ENCODE data around the gene BIRC7.

BIRC7 gene

GRCh38 chr20:63236116-63236837 lies 572 bp downstream of the BIRC7 start:
- TF ChIP-seq SP1 (IDR thresholded peaks at IDR 0.05) (no peak), ZNF384 (IDR thresholded peaks at IDR 0.05) (no peak), FOXM1 (IDR thresholded peaks at IDR 0.05; ENCODE audit: borderline replicate concordance) (no peak), CTBP1 (IDR thresholded peaks at IDR 0.05; ENCODE audit: borderline replicate concordance) (no peak), SUZ12 (IDR thresholded peaks at IDR 0.05) (no peak), FOXA1 (IDR thresholded peaks at IDR 0.05) (no peak), PKNOX1 (IDR thresholded peaks at IDR 0.05) (no peak), L3MBTL2 (conservative IDR thresholded peaks at IDR 0.05) (no peak), HDGF (IDR thresholded peaks at IDR 0.05; ENCODE audit: borderline replicate concordance) (no peak), TARDBP (IDR thresholded peaks at IDR 0.05) (no peak), ELF4 (IDR thresholded peaks at IDR 0.05) (no peak), FOXK2 (IDR thresholded peaks at IDR 0.05) (no peak), NFRKB (IDR thresholded peaks at IDR 0.05) (no peak), ARNT (IDR thresholded peaks at IDR 0.05) (no peak), LEF1 (IDR thresholded peaks at IDR 0.05; ENCODE audit: borderline replicate concordance) (no peak), BHLHE40 (IDR thresholded peaks at IDR 0.05; ENCODE audit: borderline replicate concordance) (no peak)
- POLR2A ChIA-PET = no interaction called here
- no peak for DNase-seq (ENCODE audit: extremely low spot score)
- CTCF ChIA-PET = interaction anchor here (1.4 to 2.1 kb wide), 2 partner anchors 13 kb away, joined by 5 to 6 read pairs; no protein-coding TSS in a partner anchor

GRCh38 chr20:63238031-63238430 lies 2.3 kb downstream of the BIRC7 start:
- ChIA-PET CTCF (no interaction called here), POLR2A (no interaction called here)
- TF ChIP-seq FOXK2 (IDR thresholded peaks at IDR 0.05) (no peak), SUZ12 (IDR thresholded peaks at IDR 0.05) (no peak), ELF4 (IDR thresholded peaks at IDR 0.05) (no peak), LEF1 (IDR thresholded peaks at IDR 0.05; ENCODE audit: borderline replicate concordance) (no peak), FOXM1 (IDR thresholded peaks at IDR 0.05; ENCODE audit: borderline replicate concordance) (no peak), CTBP1 (IDR thresholded peaks at IDR 0.05; ENCODE audit: borderline replicate concordance) (no peak), NFRKB (IDR thresholded peaks at IDR 0.05) (no peak), ARNT (IDR thresholded peaks at IDR 0.05) (no peak), PKNOX1 (IDR thresholded peaks at IDR 0.05) (no peak), FOXA1 (IDR thresholded peaks at IDR 0.05) (no peak), TARDBP (IDR thresholded peaks at IDR 0.05) (no peak), L3MBTL2 (conservative IDR thresholded peaks at IDR 0.05) (no peak), HDGF (IDR thresholded peaks at IDR 0.05; ENCODE audit: borderline replicate concordance) (no peak), SP1 (IDR thresholded peaks at IDR 0.05) (no peak), ZNF384 (IDR thresholded peaks at IDR 0.05) (no peak)
- DNase-seq (ENCODE audit: extremely low spot score) = no peak

- POLR2A ChIA-PET = no interaction called here
- TF ChIP-seq SP1 (IDR thresholded peaks at IDR 0.05) (no peak), ARNT (IDR thresholded peaks at IDR 0.05) (no peak), FOXK2 (IDR thresholded peaks at IDR 0.05) (no peak), LEF1 (IDR thresholded peaks at IDR 0.05; ENCODE audit: borderline replicate concordance) (no peak), CTBP1 (IDR thresholded peaks at IDR 0.05; ENCODE audit: borderline replicate concordance) (no peak), ZNF384 (IDR thresholded peaks at IDR 0.05) (no peak), BHLHE40 (IDR thresholded peaks at IDR 0.05; ENCODE audit: borderline replicate concordance) (no peak), PKNOX1 (IDR thresholded peaks at IDR 0.05) (no peak), ELF4 (IDR thresholded peaks at IDR 0.05) (no peak), NFRKB (IDR thresholded peaks at IDR 0.05) (no peak), FOXM1 (IDR thresholded peaks at IDR 0.05; ENCODE audit: borderline replicate concordance) (no peak)
- CTCF ChIA-PET = no interaction called here
- DNase-seq (ENCODE audit: extremely low spot score) = no peak
These were observed 2.9 kb downstream of the BIRC7 start for GRCh38 chr20:63238514-63239125.

- POLR2A ChIA-PET = no interaction called here
- no peak for TF ChIP-seq FOXK2 (IDR thresholded peaks at IDR 0.05)
- no peak for TF ChIP-seq HDGF (IDR thresholded peaks at IDR 0.05; ENCODE audit: borderline replicate concordance)
- TF ChIP-seq CTBP1 (IDR thresholded peaks at IDR 0.05; ENCODE audit: borderline replicate concordance) = no peak
- no peak for TF ChIP-seq TARDBP (IDR thresholded peaks at IDR 0.05)
- no peak for TF ChIP-seq ELF4 (IDR thresholded peaks at IDR 0.05)
- no peak for TF ChIP-seq PKNOX1 (IDR thresholded peaks at IDR 0.05)
- TF ChIP-seq NFRKB (IDR thresholded peaks at IDR 0.05) = no peak
- TF ChIP-seq BHLHE40 (IDR thresholded peaks at IDR 0.05; ENCODE audit: borderline replicate concordance) = no peak
- no peak for TF ChIP-seq LEF1 (IDR thresholded peaks at IDR 0.05; ENCODE audit: borderline replicate concordance)
- no peak for TF ChIP-seq ARNT (IDR thresholded peaks at IDR 0.05)
- TF ChIP-seq FOXM1 (IDR thresholded peaks at IDR 0.05; ENCODE audit: borderline replicate concordance) = no peak
- TF ChIP-seq SUZ12 (IDR thresholded peaks at IDR 0.05) = no peak
- TF ChIP-seq FOXA1 (IDR thresholded peaks at IDR 0.05) = no peak
- TF ChIP-seq SP1 (IDR thresholded peaks at IDR 0.05) = no peak
- TF ChIP-seq L3MBTL2 (conservative IDR thresholded peaks at IDR 0.05) = no peak
- TF ChIP-seq ZNF384 (IDR thresholded peaks at IDR 0.05) = no peak
- no peak for DNase-seq (ENCODE audit: extremely low spot score)
- CTCF ChIA-PET = interaction anchor here (0.6 kb wide), 1 partner anchor 740 kb away, joined by 3 read pairs; no protein-coding TSS in a partner anchor
These were observed 3.7 kb downstream of the BIRC7 start for GRCh38 chr20:63239431-63239830.

- no peak for DNase-seq (ENCODE audit: extremely low spot score)
- TF ChIP-seq SP1 (IDR thresholded peaks at IDR 0.05) (no peak), CTBP1 (IDR thresholded peaks at IDR 0.05; ENCODE audit: borderline replicate concordance) (no peak), ZNF384 (IDR thresholded peaks at IDR 0.05) (no peak), ELF4 (IDR thresholded peaks at IDR 0.05) (no peak), FOXA1 (IDR thresholded peaks at IDR 0.05) (no peak), BHLHE40 (IDR thresholded peaks at IDR 0.05; ENCODE audit: borderline replicate concordance) (no peak), NFRKB (IDR thresholded peaks at IDR 0.05) (no peak), L3MBTL2 (conservative IDR thresholded peaks at IDR 0.05) (no peak), PKNOX1 (IDR thresholded peaks at IDR 0.05) (no peak)
- POLR2A ChIA-PET = no interaction called here
- CTCF ChIA-PET = no interaction called here
These were observed 4.3 kb downstream of the BIRC7 start for GRCh38 chr20:63240004-63240403.

All from HEK293T (cell line).